ENCODE data around the gene CNTN4. TPM values are rescaled to one million over a fixed set of nuclear protein-coding genes. Genes with fewer than 3 reads are reported as not detected.

CNTN4 gene
- total RNA-seq, 1 donor from 2014 or later, result 0.52 TPM

DNA sequence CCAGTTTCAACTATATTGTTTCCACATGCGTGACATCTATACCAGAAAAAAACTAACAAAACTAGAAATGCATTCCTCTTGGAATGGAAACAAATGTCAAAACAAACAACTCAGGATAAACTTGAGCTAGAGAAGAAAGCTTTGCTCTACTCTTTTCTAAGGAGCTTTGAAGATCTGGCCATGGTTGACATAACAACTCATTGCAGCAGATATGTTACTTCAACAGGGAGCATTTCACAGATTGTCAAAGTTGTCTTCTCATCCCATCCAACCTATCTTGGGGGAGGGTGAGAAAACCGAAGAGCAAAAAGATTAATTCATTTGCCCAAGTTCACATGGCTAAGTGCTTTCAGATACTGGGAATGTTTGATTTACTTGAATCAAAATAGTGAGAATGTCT lies 484.4 kb downstream of the CNTN4 start:
- Mint-ChIP-seq H3K36me3 (ENCODE audit: low read depth) (no peaks in the 10 kb centered on the region), H3K27ac (ENCODE audit: unreplicated experiment) (no peak overlapping the region), H3K4me1 (ENCODE audit: low read depth) (no peaks in the 10 kb centered on the region), H3K9me3 (ENCODE audit: low read depth) (peaks cover 6% of the 10 kb centered on the region), H3K27me3 (ENCODE audit: low read depth) (no peaks in the 10 kb centered on the region), H3K4me3 (ENCODE audit: unreplicated experiment) (no peak overlapping the region)
- DNase-seq (ENCODE audit: low spot score), result no peak
- TF ChIP-seq, protein P1, sequence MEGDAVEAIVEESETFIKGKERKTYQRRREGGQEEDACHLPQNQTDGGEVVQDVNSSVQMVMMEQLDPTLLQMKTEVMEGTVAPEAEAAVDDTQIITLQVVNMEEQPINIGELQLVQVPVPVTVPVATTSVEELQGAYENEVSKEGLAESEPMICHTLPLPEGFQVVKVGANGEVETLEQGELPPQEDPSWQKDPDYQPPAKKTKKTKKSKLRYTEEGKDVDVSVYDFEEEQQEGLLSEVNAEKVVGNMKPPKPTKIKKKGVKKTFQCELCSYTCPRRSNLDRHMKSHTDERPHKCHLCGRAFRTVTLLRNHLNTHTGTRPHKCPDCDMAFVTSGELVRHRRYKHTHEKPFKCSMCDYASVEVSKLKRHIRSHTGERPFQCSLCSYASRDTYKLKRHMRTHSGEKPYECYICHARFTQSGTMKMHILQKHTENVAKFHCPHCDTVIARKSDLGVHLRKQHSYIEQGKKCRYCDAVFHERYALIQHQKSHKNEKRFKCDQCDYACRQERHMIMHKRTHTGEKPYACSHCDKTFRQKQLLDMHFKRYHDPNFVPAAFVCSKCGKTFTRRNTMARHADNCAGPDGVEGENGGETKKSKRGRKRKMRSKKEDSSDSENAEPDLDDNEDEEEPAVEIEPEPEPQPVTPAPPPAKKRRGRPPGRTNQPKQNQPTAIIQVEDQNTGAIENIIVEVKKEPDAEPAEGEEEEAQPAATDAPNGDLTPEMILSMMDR (IDR thresholded peaks at IDR 0.05), result no peak

DNA sequence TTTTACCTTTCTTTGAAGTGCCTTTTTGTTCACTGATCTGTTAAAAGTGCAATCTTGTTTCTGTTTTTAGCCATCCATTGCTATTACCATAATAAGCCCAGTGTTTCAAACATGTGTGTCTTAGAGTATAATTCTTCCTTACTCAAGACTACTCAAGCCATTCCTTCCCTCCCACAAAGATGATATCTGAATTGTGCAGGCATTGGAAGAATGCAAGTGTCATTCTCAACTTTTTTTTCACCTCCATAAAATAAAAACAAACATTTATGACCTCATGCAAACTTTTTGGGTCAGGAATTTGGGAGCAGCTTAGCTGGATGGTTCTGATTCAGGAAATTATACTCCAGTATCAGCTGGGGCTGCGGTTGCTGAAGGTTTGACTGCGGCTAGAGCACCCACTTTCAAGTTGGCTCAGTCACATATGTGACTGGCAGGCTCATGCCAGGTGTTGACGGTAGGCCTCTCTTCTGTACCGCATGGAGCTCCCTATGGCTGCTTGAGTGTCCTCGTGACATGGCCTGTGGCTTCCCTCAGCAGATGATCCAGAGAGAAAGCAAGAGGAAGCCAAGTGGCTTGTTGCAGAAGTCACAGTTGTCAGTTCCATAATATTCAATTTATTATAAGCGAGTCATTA lies 490.8 kb downstream of the CNTN4 start:
- no peak for DNase-seq (ENCODE audit: low spot score)
- TF ChIP-seq, protein P1 (IDR thresholded peaks at IDR 0.05), result no peak
- no peak overlapping the region for H3K4me3 Mint-ChIP-seq (ENCODE audit: unreplicated experiment)
- H3K27ac Mint-ChIP-seq (ENCODE audit: unreplicated experiment), result no peak overlapping the region
- H3K27me3 Mint-ChIP-seq (ENCODE audit: low read depth), result no peaks in the 10 kb centered on the region
- no peaks in the 10 kb centered on the region for H3K4me1 Mint-ChIP-seq (ENCODE audit: low read depth)
- no peaks in the 10 kb centered on the region for H3K36me3 Mint-ChIP-seq (ENCODE audit: low read depth)
- peaks cover 13% of the 10 kb centered on the region for H3K9me3 Mint-ChIP-seq (ENCODE audit: low read depth)

DNA sequence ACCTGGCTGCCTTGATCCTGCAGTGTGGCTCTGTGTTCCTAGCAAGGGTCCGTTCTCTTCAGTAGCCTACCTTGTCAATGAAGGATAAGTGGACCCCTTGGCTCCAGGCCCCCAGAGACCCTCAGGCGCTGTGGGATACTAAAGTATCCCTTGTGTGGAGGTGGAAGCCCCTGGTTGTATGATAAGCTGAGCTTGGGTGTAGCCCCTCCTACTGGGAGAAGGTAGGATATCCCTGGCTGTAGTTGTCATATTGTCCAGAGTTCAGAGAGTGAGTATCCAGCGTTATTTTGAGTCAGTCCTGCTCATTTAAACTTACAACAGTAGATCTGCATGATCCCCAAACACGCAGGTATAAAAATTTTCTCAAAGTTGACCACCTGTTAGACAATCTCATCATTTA lies 496.8 kb downstream of the CNTN4 start:
- Mint-ChIP-seq H3K4me1 (ENCODE audit: low read depth) (no peaks in the 10 kb centered on the region), H3K4me3 (ENCODE audit: unreplicated experiment) (no peak overlapping the region), H3K27me3 (ENCODE audit: low read depth) (no peaks in the 10 kb centered on the region), H3K9me3 (ENCODE audit: low read depth) (peaks cover 7% of the 10 kb centered on the region), H3K27ac (ENCODE audit: unreplicated experiment) (no peak overlapping the region), H3K36me3 (ENCODE audit: low read depth) (no peaks in the 10 kb centered on the region)
- TF ChIP-seq, protein P1 (IDR thresholded peaks at IDR 0.05), result no peak
- no peak for DNase-seq (ENCODE audit: low spot score)

DNA sequence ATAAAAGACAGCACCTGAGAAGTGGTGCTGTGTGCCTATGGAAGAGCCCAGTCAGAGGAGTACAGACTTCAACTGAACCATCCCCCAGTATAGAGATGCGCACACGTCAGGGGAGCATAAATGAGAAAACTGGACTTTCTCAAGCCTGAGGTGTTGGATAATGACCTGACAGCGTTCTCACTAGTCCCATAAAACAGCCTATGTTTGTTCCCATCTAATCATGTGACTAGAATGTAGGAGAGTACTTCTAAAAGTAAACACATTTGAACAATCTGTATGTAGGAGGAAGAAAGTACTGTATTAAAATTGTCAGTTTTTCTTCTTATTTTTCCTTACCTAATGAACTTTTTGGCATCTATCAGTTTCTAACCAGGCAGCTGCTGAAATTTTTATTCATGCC lies 498.9 kb downstream of the CNTN4 start:
- H3K9me3 Mint-ChIP-seq (ENCODE audit: low read depth), result peaks cover 7% of the 10 kb centered on the region
- H3K27me3 Mint-ChIP-seq (ENCODE audit: low read depth), result no peaks in the 10 kb centered on the region
- no peak overlapping the region for H3K4me3 Mint-ChIP-seq (ENCODE audit: unreplicated experiment)

DNA sequence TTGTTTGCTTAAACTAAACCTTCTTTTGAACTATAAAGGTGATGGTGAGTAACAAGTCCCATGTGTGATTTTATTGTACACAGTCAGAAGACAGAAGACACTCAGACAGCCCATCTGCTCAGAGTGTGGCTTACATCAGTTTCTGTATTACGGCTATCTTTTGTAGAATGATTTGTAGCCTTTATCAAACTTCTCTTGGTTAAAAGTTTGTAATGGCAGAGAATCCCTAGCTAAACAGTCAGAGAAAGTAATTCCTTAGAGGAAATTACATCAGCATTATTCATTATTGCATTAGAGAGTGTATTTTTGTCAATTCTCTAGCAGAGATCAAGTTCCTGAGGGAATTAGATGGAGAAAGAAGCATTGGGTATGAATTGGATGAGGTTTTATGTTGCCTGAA lies 500.8 kb downstream of the CNTN4 start:
- no peaks in the 10 kb centered on the region for H3K4me1 Mint-ChIP-seq (ENCODE audit: low read depth)
- H3K36me3 Mint-ChIP-seq (ENCODE audit: low read depth), result no peaks in the 10 kb centered on the region
- TF ChIP-seq, protein P1 (IDR thresholded peaks at IDR 0.05), result no peak
- DNase-seq (ENCODE audit: low spot score), result no peak
- no peak overlapping the region for H3K27ac Mint-ChIP-seq (ENCODE audit: unreplicated experiment)
- H3K4me3 Mint-ChIP-seq (ENCODE audit: unreplicated experiment), result no peak overlapping the region
- H3K27me3 Mint-ChIP-seq (ENCODE audit: low read depth), result no peaks in the 10 kb centered on the region
- peaks cover 7% of the 10 kb centered on the region for H3K9me3 Mint-ChIP-seq (ENCODE audit: low read depth)

More for the DNA sequence above, 498.9 kb downstream of the CNTN4 start:
- no peaks in the 10 kb centered on the region for H3K4me1 Mint-ChIP-seq (ENCODE audit: low read depth)
- no peak for DNase-seq (ENCODE audit: low spot score)
- no peak overlapping the region for H3K27ac Mint-ChIP-seq (ENCODE audit: unreplicated experiment)
- TF ChIP-seq, protein P1 (IDR thresholded peaks at IDR 0.05), result no peak
- H3K36me3 Mint-ChIP-seq (ENCODE audit: low read depth), result no peaks in the 10 kb centered on the region

All from chondrocyte (in vitro differentiated cells).